Stimulated activated CD4-positive, alpha-beta T cell treated with anti-CD3 and anti-CD28 coated beads, Interleukin-15, amount 100 ng/mL, for 48 hours (primary cell): ENCODE data around the gene TMEM52B.
"Not testable (repeated sequence)": the region's sequence is repeated elsewhere in the genome, so short reads cannot be mapped to it uniquely, and the experiment has no call there.

Source experiments
- DNase-seq, 2 donors: peaks; one replicate each; pipeline ENCODE4 v3.0.0-alpha.2; 2020; ENCODE audit warnings: low read depth in 2 of 2

The TMEM52B gene

DNA sequence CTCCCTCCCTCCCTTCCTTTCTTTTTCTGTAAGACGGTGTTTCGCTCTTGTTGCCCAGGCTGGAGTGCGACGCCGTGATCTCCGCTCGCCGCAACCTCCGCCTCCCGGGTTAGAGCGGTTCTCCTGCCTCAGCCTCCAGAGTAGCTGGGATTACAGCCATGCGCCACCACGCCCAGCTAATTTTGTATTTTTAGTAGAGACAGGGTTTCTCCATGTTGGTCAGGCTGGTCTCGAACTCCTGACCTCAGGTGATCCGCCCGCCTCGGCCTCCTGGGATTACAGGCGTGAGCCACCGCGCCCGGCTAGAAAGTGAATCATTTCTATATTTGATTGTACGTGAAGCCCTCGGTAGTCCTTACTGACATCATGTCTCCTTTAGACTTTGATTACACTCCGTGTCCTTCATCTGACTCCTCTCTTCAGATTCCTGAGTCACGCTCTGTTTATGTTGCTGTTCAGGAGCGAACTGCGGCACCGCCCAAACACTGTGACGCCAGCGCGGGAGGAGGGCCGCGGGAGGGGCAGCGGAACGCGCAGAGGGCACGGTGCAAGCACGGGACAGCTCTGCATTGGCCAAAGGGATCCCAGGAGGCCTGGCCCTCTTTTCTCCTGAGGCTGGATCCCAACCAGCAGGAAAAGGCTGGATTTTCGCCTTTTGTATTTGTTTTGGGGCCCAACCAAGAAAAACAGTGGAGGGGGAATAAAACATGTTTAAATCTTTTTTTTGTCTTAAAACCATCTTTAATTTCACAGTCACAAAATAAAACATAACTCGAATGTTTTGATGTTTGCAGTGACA, 33.3 kb downstream of the TMEM52B start:
- DNase-seq, result peak; percentile 72 to 77

DNA sequence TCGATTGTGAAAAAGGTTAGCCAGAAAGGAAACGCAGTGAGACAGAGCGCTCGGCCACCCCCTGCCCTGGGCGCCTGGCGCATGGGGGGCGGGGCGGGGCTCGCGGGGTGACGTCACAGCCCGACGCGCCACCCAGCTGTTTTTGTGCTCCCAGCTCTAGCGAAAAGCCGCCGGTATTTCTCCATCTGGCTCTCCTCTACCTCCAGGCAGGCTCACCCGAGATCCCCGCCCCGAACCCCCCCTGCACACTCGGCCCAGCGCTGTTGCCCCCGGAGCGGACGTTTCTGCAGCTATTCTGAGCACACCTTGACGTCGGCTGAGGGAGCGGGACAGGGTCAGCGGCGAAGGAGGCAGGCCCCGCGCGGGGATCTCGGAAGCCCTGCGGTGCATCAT, 33.9 kb downstream of the TMEM52B start, which contains the start of gene GABARAPL1:
Gene GABARAPL1, plus strand, starts transcription at position 139 of the 393 bp plus-strand sequence. Its CDS starts 253 bp downstream, at position 392.
- DNase-seq, result peak; percentile 45 to 65

DNA sequence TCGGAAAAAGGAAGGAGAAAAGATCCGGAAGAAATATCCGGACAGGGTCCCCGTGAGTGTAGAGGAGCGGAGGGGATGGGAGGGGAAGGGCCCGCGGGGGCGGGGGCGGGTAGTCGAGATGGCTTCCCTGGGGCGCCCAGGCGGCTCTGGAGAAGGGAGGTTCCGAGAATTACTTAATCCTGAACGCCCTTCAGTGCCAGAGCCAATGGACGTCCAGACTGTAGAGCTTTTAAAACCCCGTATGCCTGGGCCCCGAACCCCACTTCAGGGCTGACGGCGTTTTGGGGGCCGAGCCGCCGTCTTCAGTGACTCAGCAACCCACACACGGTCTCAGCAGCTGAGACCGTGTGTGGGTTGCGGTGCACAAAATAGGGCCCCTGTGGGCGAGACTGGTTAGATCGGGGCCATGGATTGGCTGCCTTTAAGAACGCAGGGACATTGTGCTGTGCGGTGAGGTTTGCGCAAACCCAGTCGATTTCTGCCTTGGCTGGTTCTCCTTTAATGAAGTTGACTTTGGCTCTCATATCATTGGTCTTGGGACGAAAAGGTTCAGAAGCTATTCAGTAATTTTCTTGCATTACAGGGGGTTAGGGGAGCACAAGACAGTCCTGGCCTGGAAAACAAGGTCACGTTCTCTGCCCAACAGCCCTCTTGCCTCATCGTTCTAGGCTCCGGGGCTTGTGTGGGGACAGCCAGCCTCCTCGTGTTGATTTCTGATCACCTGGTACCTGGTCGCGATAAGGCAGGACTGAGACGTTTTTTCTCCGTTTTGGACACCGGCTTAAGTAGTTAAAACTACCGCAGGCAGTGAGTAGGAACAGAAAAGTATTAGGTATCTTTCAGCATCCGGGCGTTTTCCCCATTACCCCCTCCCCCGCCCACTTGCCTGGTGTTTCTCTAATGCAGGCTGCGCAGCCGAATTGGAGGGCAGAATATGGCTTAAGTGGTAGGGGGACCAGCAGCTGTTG, 34.6 kb downstream of the TMEM52B start:
- DNase-seq, result peak; percentile 66

DNA sequence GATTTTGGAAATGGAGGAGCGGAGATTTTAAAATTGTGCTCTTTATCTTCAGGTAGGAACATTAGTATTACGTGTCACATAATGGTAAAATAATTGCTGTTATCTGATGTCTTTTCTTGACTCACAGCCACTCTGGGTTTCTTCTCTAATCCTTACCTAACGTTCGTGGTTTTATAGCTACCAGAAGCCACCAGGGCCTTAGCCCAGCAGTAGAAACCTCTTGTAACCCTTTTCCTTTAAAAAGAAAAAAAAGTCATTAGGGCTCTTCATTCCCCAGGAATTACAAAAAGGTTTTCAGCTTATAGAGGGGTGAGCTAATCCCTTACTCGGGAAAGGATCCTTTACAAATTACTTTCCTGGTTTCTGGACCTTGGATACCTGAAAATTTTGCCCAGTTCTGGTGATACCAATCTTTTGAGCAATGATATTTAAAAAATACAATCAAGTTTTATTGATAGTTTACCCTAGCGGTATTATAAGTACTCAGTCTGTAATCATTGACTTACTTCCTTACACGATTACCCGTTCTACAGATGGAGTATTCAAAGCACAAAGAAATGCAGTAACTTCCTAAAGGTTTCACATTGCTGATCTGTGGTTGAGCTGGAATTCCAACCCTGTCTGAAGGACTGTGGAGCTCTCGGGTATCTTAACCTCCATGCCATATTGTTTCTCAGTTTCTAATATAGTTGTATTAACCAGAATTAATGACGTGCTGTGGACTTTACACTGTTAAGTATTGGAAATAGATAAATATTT, 35.5 kb downstream of the TMEM52B start:
- DNase-seq, result no peak

DNA sequence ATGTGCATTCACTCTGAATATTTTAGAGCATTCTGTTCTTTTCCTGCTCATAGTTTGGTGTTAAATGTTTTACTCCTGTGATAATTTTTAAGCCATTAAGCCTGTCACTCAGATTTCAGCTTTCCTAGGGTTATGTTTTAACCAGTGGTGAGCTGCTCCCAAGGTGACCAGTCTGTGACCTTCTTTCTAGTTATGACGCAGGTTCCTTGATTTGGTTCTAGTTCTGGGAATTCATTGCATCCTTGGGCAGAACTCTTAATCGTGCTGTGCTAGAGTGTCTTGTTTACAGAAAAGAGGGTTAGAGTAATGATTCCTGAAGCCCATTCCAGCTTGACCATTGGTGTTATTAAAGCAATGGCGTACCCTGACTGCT, 36.0 kb downstream of the TMEM52B start:
- DNase-seq, result no peak

DNA sequence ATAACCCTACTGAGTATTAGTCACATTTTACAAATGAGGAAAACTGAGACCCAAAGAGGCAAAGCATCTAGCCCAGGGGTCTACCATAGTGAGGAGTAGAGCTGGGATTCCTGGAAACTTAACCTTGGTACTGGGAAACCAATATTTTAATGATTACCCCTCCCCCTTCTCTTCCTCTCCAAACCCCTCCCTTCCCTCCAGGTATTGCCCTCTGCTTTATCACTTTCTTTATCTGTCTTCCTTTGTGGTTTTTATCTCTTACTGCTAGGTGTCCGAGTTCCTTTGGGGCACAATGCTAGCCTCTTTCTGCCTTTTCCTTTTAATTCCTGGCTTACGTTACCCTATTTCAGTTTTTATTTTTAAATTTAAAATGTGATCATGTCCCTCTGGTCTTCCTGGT, 36.6 kb downstream of the TMEM52B start:
- DNase-seq, result no peak

DNA sequence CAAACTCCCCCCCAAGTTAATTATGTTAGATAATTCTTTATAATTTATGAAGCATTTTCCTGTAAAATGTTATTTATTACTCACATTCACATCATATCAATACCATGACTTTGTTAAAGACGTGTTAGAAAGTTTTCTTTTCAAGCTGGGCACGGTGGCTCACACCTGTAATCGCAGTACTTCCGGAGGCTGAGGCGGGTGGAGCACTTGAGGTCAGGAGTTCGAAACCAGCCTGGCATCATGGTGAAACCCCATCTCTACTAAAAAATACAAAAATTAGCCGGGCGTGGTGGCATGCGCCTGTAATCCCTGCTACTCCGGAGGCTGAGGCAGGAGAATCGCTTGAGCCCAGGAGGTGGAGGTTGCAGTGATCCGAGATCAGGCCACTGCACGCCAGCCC, 37.1 kb downstream of the TMEM52B start:
- DNase-seq, result peak in 1 of 2 donors; percentile 6

DNA sequence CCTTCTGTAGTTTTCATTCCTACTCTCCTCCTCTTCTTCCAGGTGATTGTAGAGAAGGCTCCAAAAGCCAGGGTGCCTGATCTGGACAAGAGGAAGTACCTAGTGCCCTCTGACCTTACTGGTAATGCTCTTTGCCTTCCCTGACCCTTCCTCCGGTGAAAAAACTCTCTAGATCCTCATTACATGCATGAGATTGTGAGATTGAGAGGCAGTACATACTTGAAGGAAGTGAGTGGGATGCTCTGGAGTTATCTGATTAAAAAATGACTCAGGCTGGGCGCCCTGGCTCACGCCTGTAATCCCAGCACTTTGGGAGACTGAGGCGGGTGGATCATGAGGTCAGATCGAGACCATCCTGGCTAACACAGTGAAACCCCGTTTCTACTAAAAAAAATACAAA, 39.2 kb downstream of the TMEM52B start:
- DNase-seq, result no peak

DNA sequence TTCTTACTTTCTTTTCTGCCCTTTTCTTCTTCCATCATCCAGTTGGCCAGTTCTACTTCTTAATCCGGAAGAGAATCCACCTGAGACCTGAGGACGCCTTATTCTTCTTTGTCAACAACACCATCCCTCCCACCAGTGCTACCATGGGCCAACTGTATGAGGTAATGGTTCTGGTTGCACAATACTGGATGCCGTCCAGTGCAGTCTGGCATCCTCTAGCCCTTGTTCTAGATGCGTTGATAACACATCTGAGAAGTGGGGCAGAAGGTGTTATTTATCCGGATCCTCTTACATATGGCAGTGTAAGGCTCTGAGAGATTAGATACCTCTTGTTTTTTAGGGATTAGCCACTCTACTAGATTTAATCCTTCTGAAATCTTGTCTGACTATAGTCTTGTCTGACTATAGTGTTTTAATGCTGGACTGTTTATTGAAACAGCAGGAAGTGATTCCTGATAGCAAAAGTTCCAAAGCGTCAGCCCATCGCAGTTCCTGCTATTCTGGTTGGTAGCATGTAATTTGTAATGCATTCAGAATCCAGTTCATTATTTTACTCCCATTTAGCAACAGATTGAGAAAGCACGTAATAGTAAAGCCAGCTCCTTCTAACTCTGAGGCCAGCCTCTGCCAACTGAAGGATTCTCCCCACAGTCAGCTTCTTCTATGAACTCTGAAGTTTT, 41.7 kb downstream of the TMEM52B start:
- no peak for DNase-seq

DNA sequence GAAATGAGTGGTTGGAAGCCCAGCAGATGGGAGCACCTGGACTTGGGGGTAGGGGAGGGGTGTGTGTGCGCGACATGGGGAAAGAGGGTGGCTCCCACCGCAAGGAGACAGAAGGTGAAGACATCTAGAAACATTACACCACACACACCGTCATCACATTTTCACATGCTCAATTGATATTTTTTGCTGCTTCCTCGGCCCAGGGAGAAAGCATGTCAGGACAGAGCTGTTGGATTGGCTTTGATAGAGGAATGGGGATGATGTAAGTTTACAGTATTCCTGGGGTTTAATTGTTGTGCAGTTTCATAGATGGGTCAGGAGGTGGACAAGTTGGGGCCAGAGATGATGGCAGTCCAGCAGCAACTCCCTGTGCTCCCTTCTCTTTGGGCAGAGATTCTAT, 43.0 kb downstream of the TMEM52B start:
- no peak for DNase-seq

DNA sequence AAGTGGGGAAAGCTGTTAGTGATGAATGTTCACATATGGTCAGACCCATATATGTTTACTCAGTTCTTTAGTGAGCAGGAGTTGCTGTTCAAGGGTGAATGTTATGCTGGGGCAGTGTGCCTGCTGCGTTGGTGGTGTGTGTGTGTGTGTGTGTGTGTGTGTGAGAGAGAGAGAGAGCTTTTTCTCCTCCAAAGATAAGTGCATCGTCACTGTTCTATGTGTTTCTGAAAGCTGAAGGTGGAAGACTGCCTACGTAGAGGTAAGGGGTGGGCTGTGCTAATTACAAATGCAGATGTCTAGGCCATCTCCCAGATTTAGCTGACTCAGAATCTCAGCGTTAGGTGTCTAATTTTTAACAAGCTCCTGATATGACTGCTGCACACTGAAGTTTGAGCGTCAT, 44.4 kb downstream of the TMEM52B start:
- DNase-seq, result no peak

DNA sequence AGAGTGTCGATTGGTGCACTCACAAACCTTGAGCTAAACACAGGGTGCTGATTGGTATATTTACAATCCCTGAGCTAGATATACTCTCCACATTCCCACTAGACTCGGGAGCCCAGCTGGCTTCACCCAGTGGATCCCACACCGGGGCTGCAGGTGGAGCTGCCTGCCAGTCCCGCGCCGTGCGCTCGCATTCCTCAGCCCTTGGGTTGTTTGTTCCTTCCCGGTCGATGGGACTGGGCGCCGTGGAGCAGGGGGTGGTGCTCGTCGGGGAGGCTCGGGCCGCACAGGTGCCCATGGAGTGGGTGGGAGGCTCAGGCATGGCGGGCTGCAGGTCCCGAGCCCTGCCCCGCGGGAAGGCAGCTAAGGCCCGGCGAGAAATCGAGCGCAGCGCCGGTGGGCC, 46.6 kb downstream of the TMEM52B start:
- DNase-seq, result not testable (repeated sequence)

DNA sequence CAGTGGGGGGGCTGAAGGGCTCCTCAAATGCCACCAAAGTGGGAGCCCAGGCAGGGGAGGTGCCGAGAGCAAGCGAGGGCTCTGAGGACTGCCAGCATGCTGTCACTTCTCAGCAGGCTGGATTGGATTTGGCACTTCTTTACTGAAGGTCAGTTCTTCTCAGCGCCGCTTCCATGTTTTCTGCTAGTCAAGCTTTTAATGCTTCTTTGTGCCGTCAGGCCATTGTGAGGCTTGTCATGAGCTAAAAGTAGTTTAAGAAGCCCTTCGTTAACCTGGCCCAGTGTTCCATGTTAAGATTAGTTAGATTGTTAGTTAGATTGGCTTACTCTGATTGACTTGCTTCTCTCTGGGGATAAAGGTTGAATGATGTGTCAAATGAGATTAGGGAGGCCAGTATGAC, 47.3 kb downstream of the TMEM52B start:
- no peak for DNase-seq

DNA sequence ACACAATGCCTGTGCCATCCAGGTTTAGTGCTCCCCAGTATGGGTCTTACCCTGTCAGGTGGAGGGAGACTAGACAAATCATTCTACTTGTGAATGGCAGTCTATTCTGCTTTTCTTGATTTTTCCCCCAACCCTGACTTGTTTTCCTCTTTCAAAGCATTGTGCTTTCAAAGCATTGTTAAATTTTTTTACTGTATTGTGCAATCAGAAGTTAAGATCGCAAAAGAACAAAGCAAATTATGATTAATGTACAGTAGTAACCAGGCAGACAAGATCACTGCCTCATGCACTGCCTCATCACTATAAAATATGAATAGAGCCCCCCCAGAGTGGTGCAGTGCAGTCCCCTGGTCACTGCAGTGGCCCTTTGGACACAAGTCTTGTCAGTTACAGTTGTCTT, 47.9 kb downstream of the TMEM52B start:
- DNase-seq, result no peak

DNA sequence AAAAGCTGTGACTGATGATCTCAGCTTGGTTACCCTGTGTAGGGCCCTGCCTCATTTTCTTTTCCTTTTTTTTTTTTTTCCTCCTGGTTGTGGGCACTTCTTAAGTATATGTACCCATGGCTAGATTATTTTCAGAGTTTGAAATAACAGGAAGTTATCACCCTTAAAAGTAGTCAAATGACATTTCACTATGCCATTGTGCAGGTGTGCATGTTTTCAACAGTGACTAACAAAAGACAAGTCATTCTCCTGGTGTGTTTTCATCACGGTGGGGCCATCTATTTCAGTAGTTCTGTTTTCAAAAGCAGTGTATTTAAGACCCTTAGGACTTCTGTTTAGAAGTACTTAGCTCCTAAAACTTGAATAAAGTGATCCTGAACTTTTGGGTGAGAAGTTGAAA, 48.8 kb downstream of the TMEM52B start:
- no peak for DNase-seq

DNA sequence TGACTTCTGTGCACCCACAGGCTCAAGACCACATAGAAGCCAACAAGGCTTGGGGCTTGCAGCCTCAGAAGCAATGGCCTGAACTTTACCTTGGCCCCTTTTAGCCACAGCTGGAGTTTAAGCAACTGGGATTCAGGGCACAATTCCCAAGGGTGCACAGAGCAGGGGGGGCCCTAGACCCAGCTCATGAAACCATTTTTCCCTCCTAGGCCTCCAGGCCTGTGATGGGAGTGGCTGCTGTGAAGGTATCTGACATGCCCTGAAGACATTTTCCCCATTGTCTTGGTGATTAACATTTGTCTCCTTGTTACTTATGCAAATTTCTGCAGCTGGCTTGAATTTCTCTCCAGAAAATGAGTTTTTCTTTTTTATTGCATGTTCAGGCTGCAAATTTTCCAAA, 55.7 kb downstream of the TMEM52B start:
- no peak for DNase-seq

DNA sequence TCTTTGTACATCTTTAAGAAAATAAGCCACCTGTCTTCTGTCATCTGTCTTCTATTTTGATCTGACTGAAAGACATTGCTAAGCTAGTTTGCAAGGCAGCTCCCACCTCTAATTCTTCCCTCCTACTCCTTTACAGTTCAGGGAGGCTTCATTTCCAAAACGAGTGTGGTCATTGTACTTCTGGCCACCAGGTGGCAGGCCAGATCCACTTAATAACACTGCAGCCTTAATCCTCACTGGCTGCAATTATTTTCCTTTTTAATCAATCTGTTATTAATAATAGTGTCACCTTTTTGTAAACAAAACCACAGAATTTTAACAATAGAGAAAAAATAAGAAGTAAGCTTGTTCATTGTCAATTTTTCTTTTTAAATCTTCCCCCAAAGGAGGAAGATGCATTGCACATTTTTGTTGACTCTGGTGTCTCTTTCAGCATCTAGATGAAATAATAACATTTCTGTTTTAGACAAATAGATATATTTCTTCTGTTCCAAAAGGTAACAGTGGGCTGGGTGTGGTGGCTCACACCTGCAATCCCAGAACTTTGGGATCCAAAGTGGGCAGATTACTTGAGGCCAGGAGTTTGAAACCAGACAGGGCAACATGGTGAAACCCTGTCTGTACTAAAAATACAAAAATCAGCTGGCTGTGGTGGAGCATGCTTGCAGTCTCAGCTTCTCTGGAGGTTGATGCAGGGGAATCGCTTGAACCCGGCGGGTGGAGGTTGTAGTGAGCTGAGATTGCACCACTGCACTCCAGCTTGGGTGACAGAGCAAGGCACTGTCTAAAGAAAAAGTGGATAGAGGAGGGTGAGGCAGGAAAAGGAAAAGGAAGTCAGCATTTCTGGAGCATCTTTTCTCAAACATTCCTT, 57.2 kb downstream of the TMEM52B start:
- DNase-seq, result no peak

DNA sequence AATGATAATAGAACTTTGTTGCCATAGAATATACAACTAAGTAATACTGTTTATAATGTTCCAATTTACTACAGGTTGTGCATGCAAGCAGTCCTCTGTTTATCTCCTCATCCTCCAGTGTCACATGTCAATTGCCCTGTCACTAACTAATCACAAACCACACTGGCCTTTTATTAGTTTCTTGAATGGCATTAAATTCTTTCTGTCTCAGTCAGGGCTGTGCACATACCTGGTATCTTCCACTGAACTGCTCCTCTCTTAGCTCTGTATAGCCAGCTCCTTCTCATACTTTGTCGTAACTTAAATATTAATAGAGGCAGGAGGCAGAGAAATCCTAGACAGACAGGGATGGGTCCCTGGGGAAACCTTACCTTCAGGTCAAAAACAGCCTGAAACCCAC, 57.9 kb downstream of the TMEM52B start:
- DNase-seq, result no peak

DNA sequence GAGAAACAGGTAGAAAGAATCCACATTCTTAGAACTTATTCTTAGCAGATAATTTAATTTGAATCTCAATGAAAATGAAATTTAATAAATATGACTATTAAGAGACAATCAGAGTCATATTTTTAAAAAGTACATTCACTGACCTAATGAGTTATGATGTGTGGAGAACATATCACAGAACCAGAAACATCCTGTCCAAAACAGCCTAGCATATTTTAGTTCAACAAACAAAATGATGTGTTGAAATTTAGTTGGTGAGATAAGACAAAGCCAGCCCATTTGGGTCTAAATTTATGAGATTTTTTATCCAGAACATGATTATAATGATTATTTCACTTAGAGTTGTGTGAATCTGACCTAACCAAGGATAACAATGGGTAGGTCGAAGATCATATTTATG, 59.7 kb downstream of the TMEM52B start:
- no peak for DNase-seq

DNA sequence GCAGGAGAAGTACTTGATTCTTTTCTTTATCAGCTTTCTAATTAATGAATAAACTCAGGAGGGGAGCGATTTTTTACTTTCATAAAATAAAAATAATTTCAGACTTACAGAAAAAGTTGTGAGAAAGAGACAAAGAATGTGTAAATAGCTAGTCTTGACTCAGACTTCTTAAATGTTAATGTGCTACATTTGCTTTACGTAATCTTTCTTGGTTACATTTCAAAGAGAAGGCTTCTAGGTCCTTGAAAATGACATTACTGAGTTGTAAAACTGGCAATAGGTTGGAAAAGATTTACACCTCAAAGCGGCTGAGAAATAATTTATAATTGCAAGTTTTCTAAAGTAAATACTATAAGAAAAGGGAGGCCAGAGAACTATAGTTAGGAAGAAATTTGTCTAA, 62.5 kb downstream of the TMEM52B start:
- DNase-seq, result no peak
